HepG2 (cell line): Measurements from ENCODE around the gene TFDP1. TPM values are rescaled to one million over a fixed set of nuclear protein-coding genes. Genes with fewer than 3 reads are reported as not detected.

ENCODE experiments used
- ATAC-seq: fragments of 200-7000 bp; cut with Tn5 transposase; 3 replicates; pipeline ENCODE4 v1.9.1; 2020; ENCODE audit warnings: mild to moderate bottlenecking, moderate library complexity
- BruUV-seq: library from RNA; stranded (reverse); fragments of 400-500 nt; replicated peaks from 2 replicates; lab custom pipeline; 2021; lab: Mats Ljungman, UMichigan
- CTCF ChIA-PET: fragments of 300-600 bp; formaldehyde crosslinking; extraction: SDS; loops from one replicate; lab custom pipeline; 2021; ENCODE audit warnings: low total read pairs, inconsistent platforms, low intra/inter-chr PET ratio; lab: Yijun Ruan, JAX
- POLR2A ChIA-PET: fragments of 350-600 bp; sonication (Branson Sonifier 250); formaldehyde crosslinking; loops from one replicate; lab custom pipeline; 2020; ENCODE audit warnings: antibody characterized with exemption, inconsistent platforms; lab: Yijun Ruan, JAX
- DNase-seq: peaks from one replicate; pipeline ENCODE4 v3.0.0-alpha.2; 2015; ENCODE audit warnings: low spot score
- FAIRE-seq: peaks from 3 replicates; lab custom pipeline; 2011; peaks lifted over from hg19 to GRCh38; lab: Jason Lieb, UNC
- H2AFZ ChIP-seq: one replicate; pipeline ENCODE4 v1.6.1; 2011; ENCODE audit warnings: low read length, inconsistent platforms
- H3K27ac ChIP-seq: fragments of 300-600 bp; 3 replicates; pipeline ENCODE4 v1.8.0; 2011; ENCODE audit warnings: mixed run types, mild to moderate bottlenecking, mixed read lengths, low read length, inconsistent platforms; ENCODE audit not compliant: insufficient read depth; ENCODE audit errors: extremely low read length
- H3K27me3 ChIP-seq, 2 experiments: fragments of 200-600 bp in 1 of 2; 2 replicates in 1 of 2; 3 replicates in 1 of 2; pipeline versions ENCODE4 v1.6.0 to v1.8.0; 2011; ENCODE audit warnings: low read length in 2 of 2, mild to moderate bottlenecking in 2 of 2, moderate library complexity in 2 of 2, inconsistent platforms in 1 of 2; ENCODE audit not compliant: insufficient read depth in 2 of 2, control insufficient read depth in 1 of 2
- H3K36me3 ChIP-seq, 2 experiments: fragments of 200-600 bp in 1 of 2; replicated peaks in 1 of 2; 2 replicates in 1 of 2; 3 replicates in 1 of 2; pipeline versions ENCODE4 v1.5.1 to v1.8.0; 2011; ENCODE audit warnings: low read length in 2 of 2, inconsistent platforms in 1 of 2; ENCODE audit not compliant: insufficient read depth in 2 of 2, control insufficient read depth in 1 of 2
- H3K4me1 ChIP-seq: 2 replicates; pipeline ENCODE4 v1.5.1; 2012; ENCODE audit warnings: low read length, inconsistent platforms; ENCODE audit not compliant: insufficient read depth
- H3K4me2 ChIP-seq: 2 replicates; pipeline ENCODE4 v1.6.0; 2011; ENCODE audit warnings: low read depth, low read length, inconsistent platforms
- H3K4me3 ChIP-seq, 3 experiments: fragments of 200-600 bp in 1 of 3; sonication (generic), shearing (Covaris generic) in 1 of 3; replicated peaks in 1 of 3; 2 replicates each; pipeline ENCODE4 v1.5.1; 2011 to 2016; ENCODE audit warnings: low read length in 3 of 3, inconsistent platforms in 2 of 3, low read depth in 2 of 3, mild to moderate bottlenecking in 2 of 3, control low read depth in 1 of 3, mixed read lengths in 1 of 3; ENCODE audit not compliant: insufficient read depth in 1 of 3
- H3K79me2 ChIP-seq: one replicate; pipeline ENCODE4 v1.6.1; 2011; ENCODE audit warnings: low read length, inconsistent platforms; ENCODE audit not compliant: insufficient read depth
- H3K9ac ChIP-seq: 2 replicates; pipeline ENCODE4 v1.6.0; 2011; ENCODE audit warnings: mild to moderate bottlenecking, low read depth, low read length, inconsistent platforms; ENCODE audit not compliant: insufficient read depth
- H3K9me3 ChIP-seq: 2 replicates; pipeline ENCODE4 v1.5.1; 2012; ENCODE audit warnings: mild to moderate bottlenecking, low read length
- H4K20me1 ChIP-seq: 2 replicates; pipeline ENCODE4 v1.6.0; 2011; ENCODE audit warnings: inconsistent platforms, mild to moderate bottlenecking, low read length, moderate library complexity; ENCODE audit not compliant: insufficient read depth
- DNMT1 ChIP-seq: sonication (generic); formaldehyde crosslinking; IDR thresholded peaks from 2 replicates; pipeline ENCODE4 v1.5.1; 2020; ENCODE audit warnings: mild to moderate bottlenecking, missing genetic modification reagents
- ETV5 ChIP-seq: IDR thresholded peaks from 2 replicates; pipeline ENCODE4 v1.6.1; 2018; ENCODE audit warnings: missing biosample characterization, missing genetic modification reagents, inconsistent platforms, borderline replicate concordance
- FOXA1 ChIP-seq, 2 experiments: fragments of 450-650 bp in 1 of 2; sonication (generic) in 1 of 2; formaldehyde crosslinking in 1 of 2; IDR thresholded peaks; 2 replicates each; pipeline versions ENCODE4 v1.4.0 to v1.6.1; 2016 to 2020; ENCODE audit warnings: missing genetic modification reagents in 1 of 2
- HOXA3 ChIP-seq: sonication (generic); formaldehyde crosslinking; IDR thresholded peaks from 2 replicates; pipeline ENCODE4 v1.5.0; 2020; ENCODE audit warnings: missing genetic modification reagents
- IKZF4 ChIP-seq: sonication (generic); formaldehyde crosslinking; IDR thresholded peaks from 2 replicates; pipeline ENCODE4 v1.5.1; 2020; ENCODE audit warnings: borderline replicate concordance, mild to moderate bottlenecking, low read depth, missing genetic modification reagents; ENCODE audit errors: not compliant biosample characterization
- PLRG1 ChIP-seq: fragments of 450-650 bp; conservative IDR thresholded peaks from 2 replicates; pipeline ENCODE4 v1.6.1; 2016
- SAP130 ChIP-seq: IDR thresholded peaks from 2 replicates; pipeline ENCODE4 v1.6.1; 2016; ENCODE audit warnings: low read depth
- SNAPC2 ChIP-seq: sonication (generic); formaldehyde crosslinking; IDR thresholded peaks from 2 replicates; pipeline ENCODE4 v1.8.1; 2022; ENCODE audit warnings: mild to moderate bottlenecking, missing genetic modification reagents
- SP4 ChIP-seq: sonication (generic); formaldehyde crosslinking; IDR thresholded peaks from 2 replicates; pipeline ENCODE4 v1.8.1; 2023; ENCODE audit warnings: mild to moderate bottlenecking, missing genetic modification reagents
- ZFP91 ChIP-seq: sonication (generic); formaldehyde crosslinking; IDR thresholded peaks from 2 replicates; pipeline ENCODE4 v1.9.0; 2022; ENCODE audit warnings: missing genetic modification reagents, mild to moderate bottlenecking, borderline replicate concordance
- ZFY ChIP-seq: sonication (generic); formaldehyde crosslinking; IDR thresholded peaks from 2 replicates; pipeline ENCODE4 v1.4.0; 2020; ENCODE audit warnings: missing genetic modification reagents
- ZNF350 ChIP-seq: sonication (generic); formaldehyde crosslinking; IDR thresholded peaks from 2 replicates; pipeline ENCODE4 v1.4.0; 2020; ENCODE audit warnings: mild to moderate bottlenecking, low read depth, missing genetic modification reagents, borderline replicate concordance
- ZNF574 ChIP-seq: sonication (generic); formaldehyde crosslinking; IDR thresholded peaks from 2 replicates; pipeline ENCODE4 v1.4.0; 2020; ENCODE audit warnings: missing genetic modification reagents
- ZSCAN20 ChIP-seq: sonication (generic); formaldehyde crosslinking; IDR thresholded peaks from 2 replicates; pipeline ENCODE4 v1.4.0; 2020; ENCODE audit warnings: missing genetic modification reagents, mild to moderate bottlenecking, borderline replicate concordance
- WGBS: methylation state at CpG from one replicate; pipeline ENCODE4 v1.1.6; 2017; ENCODE audit warnings: low lambda C conversion rate; 5-methylcytosine and 5-hydroxymethylcytosine counted together
- in situ Hi-C: cut with HindIII; loops from 2 replicates; pipeline ENCODE4 v1.10.0; 2017; ENCODE audit warnings: low pct_unique_long_range_greater_than_20kb; ENCODE audit not compliant: extremely low pct_ligation_motif_present
- intact Hi-C: fragments of 100-400 bp; cut with micrococcal nuclease; formaldehyde crosslinking; loops from one replicate; pipeline ENCODE4 v1.10.0; 2022; ENCODE audit not compliant: unreplicated experiment
- polyA plus RNA-seq, 8 experiments: library from polyadenylated mRNA; depleted of rRNA in 3 of 8; stranded (reverse) in 7 of 8; unstranded in 1 of 8; fragments of >200 nt; fragmentation: Illumina TruSeq in 4 of 8; extraction: Trizol in 4 of 8; gene quantifications; 2 replicates each; pipeline versions ENCODE4 v1.2.1 to v1.2.3, GENCODE V29; 2011 to 2016; ENCODE audit warnings: low read depth in 4 of 8, missing spikeins in 1 of 8, mixed read lengths in 1 of 8; ENCODE audit not compliant: insufficient read depth in 1 of 8
- total RNA-seq, 5 experiments: library from RNA; depleted of rRNA; stranded (reverse); fragments of >200 nt; fragmentation: Illumina TruSeq; extraction: Trizol; gene quantifications; 2 replicates each; pipeline ENCODE4 v1.2.3, GENCODE V29; 2016; ENCODE audit warnings: low read depth in 1 of 5

Gene TFDP1
- total and polyA plus RNA-seq, 2 of the 13 experiments (the other 11 are each of a cell fraction or from before 2014, with no cell fraction given): 38.0 to 84.2 TPM

- no peak for TF ChIP-seq ZNF574
- TF ChIP-seq IKZF4 (CRISPR knock-in tag): no peak
- TF ChIP-seq DNMT1: no peak
- TF ChIP-seq HOXA3 (CRISPR knock-in tag): no peak
- TF ChIP-seq ZFP91 (CRISPR knock-in tag): no peak
- no peak for TF ChIP-seq PLRG1
- no peak for TF ChIP-seq SNAPC2 (CRISPR knock-in tag)
- TF ChIP-seq, all 625 proteins: peak for 0
Observed at GRCh38 chr13:113548778-113549621, 35.6 kb upstream of the TFDP1 start (continued).

- 96% methylated on average over 9 of the region's 9 CpGs for WGBS
- peaks cover 7% of the 10 kb centered on the region; the same call in 1 of the 2 replicates for H4K20me1 ChIP-seq
- in situ Hi-C loops (no loop called here), intact Hi-C loops (no loop called here)
- H3K79me2 ChIP-seq: peaks cover 4% of the 10 kb centered on the region
- no peak overlapping the region for H2AFZ ChIP-seq
- DNase-seq: no peak
- H3K4me2 ChIP-seq: no peak overlapping the region
- H3K4me3 ChIP-seq: no peak overlapping the region
- H3K9me3 ChIP-seq: no peaks in the 10 kb centered on the region
- CTCF ChIA-PET: no interaction called here
- no peak for FAIRE-seq
- no peak overlapping the region for H3K9ac ChIP-seq
- no peak for ATAC-seq
- H3K4me1 ChIP-seq: peaks cover 17% of the 10 kb centered on the region
- no peak overlapping the region for H3K27ac ChIP-seq
- POLR2A ChIA-PET: no interaction called here
- H3K27me3 ChIP-seq: no peaks in the 10 kb centered on the region
- TF ChIP-seq ETV5 (no peak), FOXA1 (IDR thresholded peaks at IDR 0.05) (no peak), FOXA1 (CRISPR knock-in tag; IDR thresholded peaks at IDR 0.05) (no peak), ZSCAN20 (CRISPR knock-in tag) (no peak), SAP130 (CRISPR knock-in tag) (no peak), ZFY (CRISPR knock-in tag) (no peak), SP4 (no peak), ZNF350 (CRISPR knock-in tag) (no peak)
- no TSS peak for BruUV-seq
- H3K36me3 ChIP-seq: peaks cover 14 to 44% of the 10 kb centered on the region in 2 experiments; a peak in 4 of 5 replicates
Observed at GRCh38 chr13:113550453-113550852, 34.1 kb upstream of the TFDP1 start.
